ENCODE measurements around the gene TBC1D9. TPM values are rescaled to one million over a fixed set of nuclear protein-coding genes. Genes with fewer than 3 reads are reported as not detected.

TBC1D9 gene
- total RNA-seq, 3 donors from 2014 or later: 28.3 to 195 (median 152) TPM

GRCh38 chr4:140604544-140604943 lies 151.6 kb downstream of the TBC1D9 start:
- H3K4me1 ChIP-seq: no peaks in the 10 kb centered on the region
- TF ChIP-seq POLR2AphosphoS5 (IDR thresholded peaks at IDR 0.05) (no peak), CTCF (IDR thresholded peaks at IDR 0.05) (no peak), POLR2A (IDR thresholded peaks at IDR 0.05) (no peak)
- H3K27ac ChIP-seq: no peak overlapping the region
- DNase-seq (ENCODE audit: low spot score in 2 of 2): no peak
- intact Hi-C loops (cut with DNase I; ENCODE audit: low total_unique reads): no loop called here
- H3K36me3 ChIP-seq: no peaks in the 10 kb centered on the region
- no peaks in the 10 kb centered on the region for H3K27me3 ChIP-seq
- H3K4me3 ChIP-seq: no peak overlapping the region
- H3K9me3 ChIP-seq: no peaks in the 10 kb centered on the region

GRCh38 chr4:140603286-140603685 lies 152.9 kb downstream of the TBC1D9 start:
- Histone ChIP-seq H3K9me3 (no peaks in the 10 kb centered on the region), H3K4me3 (no peak overlapping the region)
- intact Hi-C loops (cut with DNase I; ENCODE audit: low total_unique reads): no loop called here

GRCh38 chr4:140602714-140603113 lies 153.5 kb downstream of the TBC1D9 start:
- Histone ChIP-seq H3K9me3 (no peaks in the 10 kb centered on the region), H3K4me1 (no peaks in the 10 kb centered on the region), H3K36me3 (no peaks in the 10 kb centered on the region), H3K27me3 (no peaks in the 10 kb centered on the region), H3K27ac (no peak overlapping the region), H3K4me3 (no peak overlapping the region)
- DNase-seq (ENCODE audit: low spot score in 2 of 2): no peak
- intact Hi-C loops (cut with DNase I; ENCODE audit: low total_unique reads): no loop called here
- TF ChIP-seq POLR2AphosphoS5 (IDR thresholded peaks at IDR 0.05) (no peak), POLR2A (IDR thresholded peaks at IDR 0.05) (no peak), CTCF (IDR thresholded peaks at IDR 0.05) (no peak)

More at GRCh38 chr4:140603286-140603685, 152.9 kb downstream of the TBC1D9 start:
- Histone ChIP-seq H3K4me1 (no peaks in the 10 kb centered on the region), H3K27ac (no peak overlapping the region), H3K27me3 (no peaks in the 10 kb centered on the region), H3K36me3 (no peaks in the 10 kb centered on the region)
- no peak for DNase-seq (ENCODE audit: low spot score in 2 of 2)
- TF ChIP-seq CTCF (IDR thresholded peaks at IDR 0.05) (no peak), POLR2AphosphoS5 (IDR thresholded peaks at IDR 0.05) (no peak)

GRCh38 chr4:140600408-140600807 lies 155.8 kb downstream of the TBC1D9 start:
- Histone ChIP-seq H3K36me3 (no peaks in the 10 kb centered on the region), H3K27ac (no peak overlapping the region), H3K4me1 (no peaks in the 10 kb centered on the region), H3K4me3 (no peak overlapping the region), H3K9me3 (no peaks in the 10 kb centered on the region), H3K27me3 (no peaks in the 10 kb centered on the region)
- intact Hi-C loops (cut with DNase I; ENCODE audit: low total_unique reads): no loop called here
- no peak for TF ChIP-seq POLR2A (IDR thresholded peaks at IDR 0.05)
- TF ChIP-seq CTCF (IDR thresholded peaks at IDR 0.05): no peak
- no peak for TF ChIP-seq POLR2AphosphoS5 (IDR thresholded peaks at IDR 0.05)
- no peak for DNase-seq (ENCODE audit: low spot score in 2 of 2)

GRCh38 chr4:140595065-140595464 lies 161.1 kb downstream of the TBC1D9 start:
- Histone ChIP-seq H3K4me3 (no peak overlapping the region), H3K9me3 (no peaks in the 10 kb centered on the region), H3K27me3 (no peaks in the 10 kb centered on the region), H3K36me3 (no peaks in the 10 kb centered on the region), H3K27ac (no peak overlapping the region), H3K4me1 (no peaks in the 10 kb centered on the region)
- intact Hi-C loops (cut with DNase I; ENCODE audit: low total_unique reads): no loop called here
- no peak for DNase-seq (ENCODE audit: low spot score in 2 of 2)
- TF ChIP-seq POLR2AphosphoS5 (IDR thresholded peaks at IDR 0.05): no peak
- no peak for TF ChIP-seq POLR2A (IDR thresholded peaks at IDR 0.05)
- TF ChIP-seq CTCF (IDR thresholded peaks at IDR 0.05): peak in 2 of 3 donors; percentile 42 to 49
